Natural killer cell (primary cell): Measurements from ENCODE around the gene CDCA4. TPM values are rescaled to one million over a fixed set of nuclear protein-coding genes. Genes with fewer than 3 reads are reported as not detected.

Experiments used
- ATAC-seq, 3 donors: fragments of 150-1000 bp in 2 of 3; fragments of 200-7000 bp in 1 of 3; cut with Tn5 transposase; 1 replicate in 1 of 3; 2 replicates in 2 of 3; pipeline ENCODE4 v1.10.0; 2021; ENCODE audit warnings: mild to moderate bottlenecking in 2 of 3, moderate library complexity in 2 of 3
- DNase-seq, 2 donors: peaks; one replicate each; pipeline versions ENCODE4 v3.0.0 to v3.0.0-alpha.2; 2013 to 2021; ENCODE audit warnings: mixed read lengths in 1 of 2
- H3K27ac ChIP-seq: one replicate; pipeline ENCODE4 v1.5.1; 2013; ENCODE audit warnings: mild to moderate bottlenecking, low read length
- H3K27me3 ChIP-seq: one replicate; pipeline ENCODE4 v1.6.1; 2013; ENCODE audit warnings: low read length; ENCODE audit not compliant: control insufficient read depth, insufficient read depth
- H3K36me3 ChIP-seq: one replicate; pipeline ENCODE4 v1.6.1; 2013; ENCODE audit warnings: low read length; ENCODE audit not compliant: control insufficient read depth, insufficient read depth
- H3K4me1 ChIP-seq: one replicate; pipeline ENCODE4 v1.6.1; 2013; ENCODE audit warnings: low read length; ENCODE audit not compliant: control insufficient read depth, insufficient read depth
- H3K4me3 ChIP-seq: one replicate; pipeline ENCODE4 v1.5.1; 2013; ENCODE audit warnings: low read length
- H3K9me3 ChIP-seq: one replicate; pipeline ENCODE4 v1.6.1; 2013; ENCODE audit warnings: low read length; ENCODE audit not compliant: control insufficient read depth, insufficient read depth
- H3K27ac Mint-ChIP-seq, 2 donors: one replicate each; pipeline ENCODE4 v1.8.0; 2022; ENCODE audit warnings: mild to moderate bottlenecking in 2 of 2, mixed read lengths in 2 of 2, moderate library complexity in 1 of 2
- H3K27me3 Mint-ChIP-seq, 2 donors: one replicate each; pipeline ENCODE4 v1.8.0; 2022; ENCODE audit warnings: low read depth in 2 of 2, mixed read lengths in 2 of 2
- H3K36me3 Mint-ChIP-seq: one replicate; pipeline ENCODE4 v1.8.0; 2022; ENCODE audit warnings: mixed read lengths
- H3K4me1 Mint-ChIP-seq, 2 donors: one replicate each; pipeline ENCODE4 v1.8.0; 2022; ENCODE audit warnings: mixed read lengths in 2 of 2
- H3K4me3 Mint-ChIP-seq: one replicate; pipeline ENCODE4 v1.8.0; 2022; ENCODE audit warnings: mild to moderate bottlenecking, moderate library complexity, mixed read lengths
- H3K9me3 Mint-ChIP-seq, 2 donors: one replicate each; pipeline ENCODE4 v1.8.0; 2022; ENCODE audit warnings: mixed read lengths in 2 of 2
- WGBS: methylation state at CpG from one replicate; pipeline ENCODE4 v1.1.7; 2013; ENCODE audit warnings: missing lambda C conversion rate; ENCODE audit not compliant: insufficient coverage; 5-methylcytosine and 5-hydroxymethylcytosine counted together
- intact Hi-C: fragments of 100-400 bp; cut with micrococcal nuclease; formaldehyde crosslinking; loops from one replicate; pipeline ENCODE4 v1.14.2; 2022
- total RNA-seq, 4 donors: library from RNA; stranded (reverse); fragments of 120-200 nt in 1 of 4; gene quantifications; one replicate each; pipeline versions ENCODE4 v1.2.3 to v1.2.4, GENCODE V29; 2013 to 2022
- TF ChIP-seq, protein P1 (sequence below): fragments of 200-600 bp; IDR thresholded peaks from one replicate; pipeline ENCODE4 v1.8.0; 2022; ENCODE audit warnings: antibody characterized with exemption

Gene CDCA4
- total RNA-seq, 3 donors from 2014 or later (not counting 1 experiment from before 2014, with no cell fraction given) = 10.3 to 20.7 (median 16.6) TPM

DNA sequence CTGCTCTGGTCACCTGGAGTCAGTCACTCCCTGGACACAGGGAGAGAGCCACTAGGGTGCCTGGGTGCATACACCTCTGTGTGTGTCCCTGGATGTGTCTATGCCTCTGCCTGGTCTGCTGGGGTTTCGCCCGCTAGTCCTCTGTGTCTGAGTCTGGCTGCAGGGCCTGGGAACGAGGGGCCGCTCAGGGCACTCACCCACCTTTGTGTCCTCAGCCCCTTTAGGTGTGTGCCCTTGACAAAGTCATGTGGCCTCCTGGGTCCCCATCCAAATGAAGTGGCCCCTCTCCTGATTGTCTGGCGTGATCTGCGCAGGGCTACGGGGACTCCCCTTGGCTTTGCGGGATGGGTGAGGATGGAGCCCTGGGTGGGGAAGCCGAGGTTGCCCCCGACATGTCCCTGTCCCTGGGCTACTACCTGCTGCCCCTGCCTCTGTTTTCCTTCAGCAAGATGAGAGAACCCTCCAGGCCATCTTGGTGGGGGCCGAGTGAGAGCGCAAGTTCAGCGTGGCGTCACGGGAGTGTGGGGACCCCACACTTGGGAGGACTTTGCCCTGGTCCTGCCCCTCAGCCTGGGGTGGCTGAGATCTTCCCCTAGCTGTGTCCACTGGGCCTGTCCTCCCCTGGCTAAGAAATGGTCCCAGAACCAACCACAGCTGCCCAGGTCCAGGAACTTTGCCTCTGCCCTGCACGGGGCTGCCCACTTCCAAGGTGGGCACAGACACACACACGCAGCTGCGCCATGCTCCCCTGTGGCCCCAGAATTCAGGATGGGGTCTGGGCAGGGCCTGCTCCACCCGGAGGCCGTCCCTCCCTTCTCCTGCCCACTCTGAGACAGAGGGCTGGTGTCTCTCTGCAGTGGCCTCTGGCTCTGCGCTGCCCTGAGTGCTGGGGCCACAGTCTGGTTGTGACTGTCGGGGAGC is 40.0 kb downstream of the CDCA4 start:
- H3K9me3 Mint-ChIP-seq = no peaks in the 10 kb centered on the region
- no peak overlapping the region for H3K27ac ChIP-seq
- peaks cover 11 to 30% of the 10 kb centered on the region in 2 donors for H3K4me1 Mint-ChIP-seq
- WGBS = 93% methylated on average over 22 of the region's 22 CpGs
- H3K4me1 ChIP-seq = peaks cover 21% of the 10 kb centered on the region
- DNase-seq = no peak
- H3K36me3 Mint-ChIP-seq = no peaks in the 10 kb centered on the region
- TF ChIP-seq, protein P1, sequence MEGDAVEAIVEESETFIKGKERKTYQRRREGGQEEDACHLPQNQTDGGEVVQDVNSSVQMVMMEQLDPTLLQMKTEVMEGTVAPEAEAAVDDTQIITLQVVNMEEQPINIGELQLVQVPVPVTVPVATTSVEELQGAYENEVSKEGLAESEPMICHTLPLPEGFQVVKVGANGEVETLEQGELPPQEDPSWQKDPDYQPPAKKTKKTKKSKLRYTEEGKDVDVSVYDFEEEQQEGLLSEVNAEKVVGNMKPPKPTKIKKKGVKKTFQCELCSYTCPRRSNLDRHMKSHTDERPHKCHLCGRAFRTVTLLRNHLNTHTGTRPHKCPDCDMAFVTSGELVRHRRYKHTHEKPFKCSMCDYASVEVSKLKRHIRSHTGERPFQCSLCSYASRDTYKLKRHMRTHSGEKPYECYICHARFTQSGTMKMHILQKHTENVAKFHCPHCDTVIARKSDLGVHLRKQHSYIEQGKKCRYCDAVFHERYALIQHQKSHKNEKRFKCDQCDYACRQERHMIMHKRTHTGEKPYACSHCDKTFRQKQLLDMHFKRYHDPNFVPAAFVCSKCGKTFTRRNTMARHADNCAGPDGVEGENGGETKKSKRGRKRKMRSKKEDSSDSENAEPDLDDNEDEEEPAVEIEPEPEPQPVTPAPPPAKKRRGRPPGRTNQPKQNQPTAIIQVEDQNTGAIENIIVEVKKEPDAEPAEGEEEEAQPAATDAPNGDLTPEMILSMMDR = no peak
- no peak overlapping the region for H3K4me3 Mint-ChIP-seq
- H3K4me3 ChIP-seq = no peak overlapping the region
- H3K36me3 ChIP-seq = no peaks in the 10 kb centered on the region
- peaks cover 7 to 22% of the 10 kb centered on the region in 2 donors for H3K27me3 Mint-ChIP-seq
- no peak for ATAC-seq
- no peak overlapping the region for H3K27ac Mint-ChIP-seq
- peaks cover 15% of the 10 kb centered on the region for H3K27me3 ChIP-seq
- intact Hi-C loops = no loop called here
- H3K9me3 ChIP-seq = no peaks in the 10 kb centered on the region

- 79% methylated on average over 19 of the region's 19 CpGs for WGBS
- peak overlapping the region; percentile 1 for H3K4me3 Mint-ChIP-seq
- H3K4me1 Mint-ChIP-seq = peaks cover 11 to 32% of the 10 kb centered on the region in 2 donors
- Histone ChIP-seq H3K27me3 (peaks cover 15% of the 10 kb centered on the region), H3K27ac (no peak overlapping the region), H3K4me3 (no peak overlapping the region), H3K36me3 (no peaks in the 10 kb centered on the region), H3K4me1 (peaks cover 19% of the 10 kb centered on the region), H3K9me3 (no peaks in the 10 kb centered on the region)
- intact Hi-C loops = loop anchor here (10.0 kb wide), 1 partner anchor 375 kb away; no protein-coding TSS in a partner anchor
- TF ChIP-seq, protein P1 = no peak
- H3K27me3 Mint-ChIP-seq = peaks cover 8 to 22% of the 10 kb centered on the region in 2 donors
- ATAC-seq = no peak
- DNase-seq = no peak
- no peaks in the 10 kb centered on the region for H3K36me3 Mint-ChIP-seq
- H3K27ac Mint-ChIP-seq = peak overlapping the region in 1 of 2 donors; percentile 5
- no peaks in the 10 kb centered on the region for H3K9me3 Mint-ChIP-seq
Observed at GRCh38 chr14:104979758-104980610, 40.9 kb downstream of the CDCA4 start.

- TF ChIP-seq, protein P1 = no peak
- H3K4me3 ChIP-seq = no peak overlapping the region
- H3K36me3 ChIP-seq = no peaks in the 10 kb centered on the region
- H3K4me1 ChIP-seq = peaks cover 15% of the 10 kb centered on the region
- no peaks in the 10 kb centered on the region for H3K9me3 ChIP-seq
- H3K27me3 ChIP-seq = peaks cover 15% of the 10 kb centered on the region
- H3K27me3 Mint-ChIP-seq = peaks cover 8 to 22% of the 10 kb centered on the region in 2 donors
- intact Hi-C loops = loop anchor here (10.0 kb wide), 1 partner anchor 376 kb away; no protein-coding TSS in a partner anchor
- DNase-seq = peak in 1 of 2 donors; percentile 14
- ATAC-seq = no peak
- 59% methylated on average over 32 of the region's 32 CpGs for WGBS
- no peaks in the 10 kb centered on the region for H3K9me3 Mint-ChIP-seq
- H3K4me3 Mint-ChIP-seq = peak overlapping the region; percentile 47
- no peak overlapping the region for H3K27ac ChIP-seq
- H3K4me1 Mint-ChIP-seq = peaks cover 11 to 24% of the 10 kb centered on the region in 2 donors
- no peaks in the 10 kb centered on the region for H3K36me3 Mint-ChIP-seq
- peak overlapping the region in 1 of 2 donors; percentile 5 for H3K27ac Mint-ChIP-seq
Observed at GRCh38 chr14:104978746-104979691, 41.9 kb downstream of the CDCA4 start.
